CD4-positive, alpha-beta T cell (primary cell): ENCODE results near the gene COQ2. TPM values are rescaled to one million over a fixed set of nuclear protein-coding genes. Genes with fewer than 3 reads are reported as not detected.
A peak's percentile ranks its signal among the peaks of the same experiment; 100 is the strongest.

Source experiments
- ATAC-seq: fragments of 200-7000 bp; cut with Tn5 transposase; one replicate; pipeline ENCODE4 v1.10.0; 2022; ENCODE audit warnings: mild to moderate bottlenecking; ENCODE audit not compliant: poor library complexity
- CTCF ChIA-PET: fragments of 350-600 bp; sonication (Branson Sonifier 250); formaldehyde crosslinking; loops from one replicate; lab custom pipeline; 2021; ENCODE audit warnings: antibody characterized with exemption, inconsistent platforms; lab: Charles Lee
- POLR2A ChIA-PET: fragments of 350-600 bp; sonication (Branson Sonifier 250); formaldehyde crosslinking; loops from one replicate; lab custom pipeline; 2021; ENCODE audit warnings: antibody characterized with exemption, inconsistent platforms; lab: Charles Lee
- DNase-seq, 14 experiments: peaks; one replicate each; pipeline ENCODE4 v3.0.0-alpha.2; 2013 to 2020; ENCODE audit warnings: mixed read lengths in 2 of 14
- H3K27ac ChIP-seq, 2 donors: one replicate each; pipeline versions ENCODE4 v1.5.1 to v1.7.0; 2013; ENCODE audit warnings: low read length in 2 of 2, low read depth in 1 of 2, mild to moderate bottlenecking in 1 of 2
- H3K27me3 ChIP-seq, 2 experiments: 1 replicate in 1 of 2; 2 replicates in 1 of 2; pipeline versions ENCODE4 v1.6.1 to v1.7.0; 2013; ENCODE audit warnings: low read length in 2 of 2, control low read depth in 1 of 2, mild to moderate bottlenecking in 1 of 2, moderate library complexity in 1 of 2; ENCODE audit not compliant: insufficient read depth in 2 of 2, control insufficient read depth in 1 of 2
- H3K36me3 ChIP-seq: one replicate; pipeline ENCODE4 v1.6.1; 2013; ENCODE audit warnings: low read length, control low read depth; ENCODE audit not compliant: insufficient read depth
- H3K4me1 ChIP-seq: one replicate; pipeline ENCODE4 v1.6.1; 2013; ENCODE audit warnings: low read length, control low read depth; ENCODE audit not compliant: insufficient read depth
- H3K4me3 ChIP-seq: one replicate; pipeline ENCODE4 v1.5.1; 2013; ENCODE audit warnings: mild to moderate bottlenecking, low read length, moderate library complexity
- H3K9me3 ChIP-seq, 2 experiments: 1 replicate in 1 of 2; 2 replicates in 1 of 2; pipeline versions ENCODE4 v1.6.1 to v1.7.0; 2013; ENCODE audit warnings: low read length in 2 of 2, mild to moderate bottlenecking in 2 of 2, control low read depth in 1 of 2, moderate library complexity in 1 of 2; ENCODE audit not compliant: control insufficient read depth in 1 of 2, insufficient read depth in 1 of 2
- H3K27ac Mint-ChIP-seq: one replicate; pipeline ENCODE4 v1.8.0; 2020; ENCODE audit warnings: mixed read lengths
- H3K27me3 Mint-ChIP-seq: one replicate; pipeline ENCODE4 v1.8.0; 2021; ENCODE audit warnings: mixed read lengths
- H3K36me3 Mint-ChIP-seq: one replicate; pipeline ENCODE4 v1.8.0; 2021; ENCODE audit warnings: low read depth, mixed read lengths
- H3K4me1 Mint-ChIP-seq: one replicate; pipeline ENCODE4 v1.8.0; 2021; ENCODE audit warnings: low read depth, mixed read lengths
- H3K4me3 Mint-ChIP-seq: one replicate; pipeline ENCODE4 v1.8.0; 2020; ENCODE audit warnings: mild to moderate bottlenecking, mixed read lengths
- H3K9me3 Mint-ChIP-seq: one replicate; pipeline ENCODE4 v1.8.0; 2020; ENCODE audit warnings: mixed read lengths
- intact Hi-C, 2 experiments: fragments of 100-400 bp; cut with DNase I in 1 of 2; cut with micrococcal nuclease in 1 of 2; formaldehyde crosslinking; loops; one replicate each; pipeline versions ENCODE4 v1.15.1 to v1.9.0; 2023 to 2025; cut with DNase I, micrococcal nuclease
- total RNA-seq, 174 experiments: library from RNA in 2 of 174; stranded (reverse) in 2 of 174; gene quantifications; one replicate each; pipeline ENCODE4 v1.2.3 and lab custom pipeline; 2021 to 2026
- TF ChIP-seq, protein P1 (sequence below): fragments of 200-600 bp; IDR thresholded peaks from one replicate; pipeline ENCODE4 v1.8.0; 2022; ENCODE audit warnings: antibody characterized with exemption, mild to moderate bottlenecking

COQ2 gene
- total RNA-seq, 2 experiments from 2014 or later: 9.2 to 10.1 TPM

DNA sequence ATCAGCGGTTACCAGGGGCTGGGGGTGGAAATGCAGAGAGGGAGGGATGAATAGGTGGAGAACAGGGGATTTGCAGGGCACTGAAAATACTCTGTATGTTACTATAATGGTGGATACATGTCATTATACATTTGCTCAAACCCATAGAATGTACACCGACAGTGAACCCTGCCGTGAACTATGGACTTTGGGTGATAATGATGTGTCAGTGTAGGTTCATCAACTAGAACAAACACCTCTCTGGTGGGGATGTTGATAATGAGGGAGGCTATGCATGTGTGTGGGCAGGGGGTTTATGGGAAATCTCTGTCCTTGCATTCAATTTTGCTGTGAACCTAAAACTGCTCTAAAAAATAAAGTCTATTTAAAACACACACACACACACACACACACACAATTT, 38.5 kb upstream of the COQ2 start:
- H3K9me3 Mint-ChIP-seq: no peaks in the 10 kb centered on the region
- H3K4me3 Mint-ChIP-seq: no peak overlapping the region
- DNase-seq (no peak), ATAC-seq (no peak)
- peaks cover 7% of the 10 kb centered on the region for H3K4me1 ChIP-seq
- peaks cover 42% of the 10 kb centered on the region for H3K36me3 Mint-ChIP-seq
- ChIA-PET CTCF (interaction anchor here (0.7 kb wide), 1 partner anchor 1486 kb away, joined by 3 read pairs; no protein-coding TSS in a partner anchor), POLR2A (no interaction called here)
- H3K36me3 ChIP-seq: peaks cover 16% of the 10 kb centered on the region
- no peak overlapping the region for H3K4me3 ChIP-seq
- intact Hi-C loops: no loop called here
- H3K27me3 Mint-ChIP-seq: no peaks in the 10 kb centered on the region
- H3K27me3 ChIP-seq: no peaks in the 10 kb centered on the region
- peaks cover 6% of the 10 kb centered on the region for H3K4me1 Mint-ChIP-seq
- no peak overlapping the region for H3K27ac Mint-ChIP-seq
- TF ChIP-seq, protein P1, sequence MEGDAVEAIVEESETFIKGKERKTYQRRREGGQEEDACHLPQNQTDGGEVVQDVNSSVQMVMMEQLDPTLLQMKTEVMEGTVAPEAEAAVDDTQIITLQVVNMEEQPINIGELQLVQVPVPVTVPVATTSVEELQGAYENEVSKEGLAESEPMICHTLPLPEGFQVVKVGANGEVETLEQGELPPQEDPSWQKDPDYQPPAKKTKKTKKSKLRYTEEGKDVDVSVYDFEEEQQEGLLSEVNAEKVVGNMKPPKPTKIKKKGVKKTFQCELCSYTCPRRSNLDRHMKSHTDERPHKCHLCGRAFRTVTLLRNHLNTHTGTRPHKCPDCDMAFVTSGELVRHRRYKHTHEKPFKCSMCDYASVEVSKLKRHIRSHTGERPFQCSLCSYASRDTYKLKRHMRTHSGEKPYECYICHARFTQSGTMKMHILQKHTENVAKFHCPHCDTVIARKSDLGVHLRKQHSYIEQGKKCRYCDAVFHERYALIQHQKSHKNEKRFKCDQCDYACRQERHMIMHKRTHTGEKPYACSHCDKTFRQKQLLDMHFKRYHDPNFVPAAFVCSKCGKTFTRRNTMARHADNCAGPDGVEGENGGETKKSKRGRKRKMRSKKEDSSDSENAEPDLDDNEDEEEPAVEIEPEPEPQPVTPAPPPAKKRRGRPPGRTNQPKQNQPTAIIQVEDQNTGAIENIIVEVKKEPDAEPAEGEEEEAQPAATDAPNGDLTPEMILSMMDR: no peak
- no peaks in the 10 kb centered on the region for H3K9me3 ChIP-seq
- no peak overlapping the region for H3K27ac ChIP-seq

DNA sequence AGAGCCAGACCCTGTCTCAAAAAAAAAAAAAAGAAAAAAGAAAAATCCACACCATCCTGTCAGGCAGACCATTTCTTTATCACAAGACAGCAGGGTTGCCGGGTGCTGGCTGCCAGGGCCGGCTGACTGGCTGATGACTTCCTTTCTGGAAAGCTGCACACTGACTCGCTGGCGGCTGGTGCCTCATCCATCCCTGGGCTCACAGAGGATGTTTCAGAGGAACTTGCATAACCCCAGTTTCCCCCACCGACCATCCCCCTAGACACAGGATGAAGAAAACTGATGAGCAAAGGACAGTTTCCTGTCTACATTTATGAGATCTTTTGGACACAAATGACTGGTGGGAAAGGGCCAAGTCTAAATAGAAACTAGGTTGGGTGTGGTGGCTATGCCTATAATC, 36.0 kb upstream of the COQ2 start:
- H3K9me3 Mint-ChIP-seq: no peaks in the 10 kb centered on the region
- intact Hi-C loops: no loop called here
- TF ChIP-seq, protein P1: no peak
- no peak overlapping the region for H3K27ac Mint-ChIP-seq
- peaks cover 6% of the 10 kb centered on the region for H3K4me1 Mint-ChIP-seq
- DNase-seq (peak in 3 of 14 experiments; percentile 19 to 74 (median 61)), ATAC-seq (no peak)
- no peaks in the 10 kb centered on the region for H3K9me3 ChIP-seq
- ChIA-PET CTCF (no interaction called here), POLR2A (no interaction called here)
- no peak overlapping the region for H3K27ac ChIP-seq
- peaks cover 7% of the 10 kb centered on the region for H3K4me1 ChIP-seq
- no peak overlapping the region for H3K4me3 Mint-ChIP-seq
- H3K36me3 Mint-ChIP-seq: peaks cover 60% of the 10 kb centered on the region
- no peaks in the 10 kb centered on the region for H3K27me3 Mint-ChIP-seq
- peaks cover 27% of the 10 kb centered on the region for H3K36me3 ChIP-seq
- no peaks in the 10 kb centered on the region for H3K27me3 ChIP-seq
- H3K4me3 ChIP-seq: no peak overlapping the region

DNA sequence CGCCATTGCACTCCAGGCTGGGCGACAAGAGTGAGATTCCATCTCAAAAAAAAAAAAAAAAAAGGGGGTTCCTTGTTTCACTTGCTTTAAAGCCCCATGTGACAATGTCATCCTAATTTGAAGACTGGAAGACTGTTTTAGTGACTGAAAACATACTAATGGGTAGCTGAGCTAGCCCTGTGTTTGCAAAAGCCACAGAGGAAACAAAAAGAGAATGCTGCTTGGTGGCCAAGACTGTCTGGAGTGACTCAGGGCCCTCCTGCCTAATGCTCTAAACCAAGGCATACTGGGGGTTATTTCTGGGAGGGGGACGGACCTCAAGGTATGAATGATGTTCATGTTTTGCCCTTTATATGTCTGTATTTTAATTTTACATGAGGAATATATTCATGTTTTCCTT, 34.1 kb upstream of the COQ2 start:
- Histone ChIP-seq H3K9me3 (no peaks in the 10 kb centered on the region), H3K4me1 (peaks cover 7% of the 10 kb centered on the region), H3K27me3 (no peaks in the 10 kb centered on the region), H3K36me3 (peaks cover 31% of the 10 kb centered on the region), H3K27ac (no peak overlapping the region), H3K4me3 (no peak overlapping the region)
- DNase-seq (no peak), ATAC-seq (no peak)
- ChIA-PET CTCF (no interaction called here), POLR2A (interaction anchor here (0.7 kb wide), 1 partner anchor 390 kb away, joined by 3 read pairs; no protein-coding TSS in a partner anchor)
- H3K4me1 Mint-ChIP-seq: peaks cover 6% of the 10 kb centered on the region
- H3K27me3 Mint-ChIP-seq: no peaks in the 10 kb centered on the region
- no peak overlapping the region for H3K27ac Mint-ChIP-seq
- TF ChIP-seq, protein P1: no peak
- no peak overlapping the region for H3K4me3 Mint-ChIP-seq
- intact Hi-C loops: no loop called here
- no peaks in the 10 kb centered on the region for H3K9me3 Mint-ChIP-seq
- peaks cover 69% of the 10 kb centered on the region for H3K36me3 Mint-ChIP-seq
